ENCODE data around the gene PDE11A.

DNA sequence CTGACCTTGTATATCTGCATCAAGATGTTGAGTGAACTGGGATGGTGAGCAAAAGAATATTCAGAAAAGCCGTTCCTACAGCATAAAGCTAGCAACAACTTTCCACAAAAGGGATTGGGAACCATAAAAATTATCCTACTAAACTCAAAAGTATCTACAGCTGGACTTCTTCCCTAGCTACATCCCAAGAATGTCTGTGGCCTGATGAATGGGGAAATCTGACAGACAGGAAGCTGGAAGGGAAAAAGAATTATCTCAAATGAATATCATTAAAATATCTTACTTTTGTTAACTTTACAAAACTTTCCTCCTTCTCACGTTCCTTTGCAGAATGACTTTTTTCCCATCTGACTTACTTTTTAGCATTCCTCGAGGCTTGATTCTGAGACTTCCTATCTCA lies 150.9 kb downstream of the PDE11A start:
- TF ChIP-seq EZH2 (IDR thresholded peaks at IDR 0.05; ENCODE audit: low read depth, unreplicated experiment) = no peak
- TF ChIP-seq CTCF (conservative IDR thresholded peaks at IDR 0.05; ENCODE audit: low read depth in 2 of 2) = no peak
- no peak for TF ChIP-seq ZNF114 (CRISPR knock-in tag; IDR thresholded peaks at IDR 0.05)
- no peak for TF ChIP-seq JUNB (IDR thresholded peaks at IDR 0.05; ENCODE audit: unreplicated experiment)
- TF ChIP-seq STAT1 (IDR thresholded peaks at IDR 0.05; ENCODE audit: unreplicated experiment) = no peak
- TF ChIP-seq EZH2phosphoT487 (IDR thresholded peaks at IDR 0.05; ENCODE audit: unreplicated experiment) = no peak
- TF ChIP-seq POLR2AphosphoS5 (IDR thresholded peaks at IDR 0.05; ENCODE audit: low read depth) = no peak
- TF ChIP-seq ZNF331 (CRISPR knock-in tag; IDR thresholded peaks at IDR 0.05; ENCODE audit: low read depth) = no peak
